ENCODE measurements around the gene SEPTIN10. TPM values are rescaled to one million over a fixed set of nuclear protein-coding genes. Genes with fewer than 3 reads are reported as not detected.

Gene SEPTIN10
- total RNA-seq, 1 experiment from 2014 or later, result 92.5 TPM

- Histone ChIP-seq H3K4me2 (ENCODE audit: insufficient read depth, insufficient read length, low read length) (no peak overlapping the region), H2BK20ac (ENCODE audit: low read depth, low read length, poor library complexity, severe bottlenecking) (no peak overlapping the region), H3K4ac (ENCODE audit: low read depth, low read length) (no peak overlapping the region), H3K23me2 (ENCODE audit: insufficient read length, low read depth, low read length, poor library complexity, severe bottlenecking) (no peaks in the 10 kb centered on the region), H2BK12ac (ENCODE audit: insufficient read length, low read depth, low read length) (no peak overlapping the region), H3K18ac (ENCODE audit: insufficient read length, low read depth, low read length) (no peak overlapping the region), H4K91ac (ENCODE audit: insufficient read length, low read depth, low read length) (no peak overlapping the region), H3K9me3 (ENCODE audit: control insufficient read depth, low read depth, low read length) (no peaks in the 10 kb centered on the region), H4K20me1 (ENCODE audit: control insufficient read depth, insufficient read depth, insufficient read length) (no peaks in the 10 kb centered on the region), H2AK5ac (ENCODE audit: insufficient read length, low read length) (no peak overlapping the region), H3K23ac (ENCODE audit: insufficient read length, low read depth, low read length) (no peak overlapping the region), H4K5ac (ENCODE audit: insufficient read length, low read depth, low read length) (no peak overlapping the region), H3K27me3 (ENCODE audit: insufficient read depth, low read length) (no peaks in the 10 kb centered on the region), H2AFZ (ENCODE audit: low read length) (no peak overlapping the region), H3K4me1 (ENCODE audit: insufficient read depth, low read length) (no peaks in the 10 kb centered on the region), H2BK5ac (ENCODE audit: insufficient read length, low read length) (no peak overlapping the region), H2BK120ac (ENCODE audit: low read depth, low read length, poor library complexity, severe bottlenecking) (no peak overlapping the region), H3K9ac (ENCODE audit: extremely low read depth, insufficient read length, low read length) (no peak overlapping the region), H3T11ph (ENCODE audit: low read length) (no peak overlapping the region), H3K56ac (ENCODE audit: insufficient read length, low read depth, low read length) (no peak overlapping the region), H3K14ac (ENCODE audit: insufficient read depth, low read length) (no peak overlapping the region), H3K27ac (ENCODE audit: insufficient read length, low read depth, low read length) (no peak overlapping the region), H2BK15ac (ENCODE audit: low read depth, low read length) (no peak overlapping the region), H4K8ac (replicated peaks; ENCODE audit: insufficient read length, low read depth, low read length) (no peak overlapping the region), H3K79me1 (ENCODE audit: insufficient read depth, low read depth, low read length, poor library complexity, severe bottlenecking) (no peaks in the 10 kb centered on the region), H3K79me2 (ENCODE audit: insufficient read depth, low read length) (no peaks in the 10 kb centered on the region)
- TF ChIP-seq CTCF (conservative IDR thresholded peaks at IDR 0.05), result no peak
- H3K4me1 Mint-ChIP-seq, result no peaks in the 10 kb centered on the region
- DNase-seq, result no peak
- no peak overlapping the region for H3K27ac Mint-ChIP-seq
- no peaks in the 10 kb centered on the region for H3K27me3 Mint-ChIP-seq (ENCODE audit: low read depth)
- no peak overlapping the region for H3K4me3 Mint-ChIP-seq
- H3K36me3 Mint-ChIP-seq (ENCODE audit: insufficient read depth in 1 of 3, low read depth in 3 of 3), result no peaks in the 10 kb centered on the region
- WGBS (ENCODE audit: extremely low coverage, insufficient read length, low lambda C conversion rate), result no CpG with 5 or more reads among the region's 4 CpGs
- H3K9me3 Mint-ChIP-seq, result no peaks in the 10 kb centered on the region
Observed at GRCh38 chr2:109525836-109526235, 87.9 kb downstream of the SEPTIN10 start.
